ENCODE data around the gene ANAPC15. TPM values are rescaled to one million over a fixed set of nuclear protein-coding genes. Genes with fewer than 3 reads are reported as not detected.

Gene ANAPC15
- total and polyA plus RNA-seq, 9 of the 15 experiments (the other 6 are each of a cell fraction or from before 2014, with no cell fraction given): 53.0 to 254 (median 75.7) TPM

GRCh38 chr11:72112143-72112977, at the start of gene ANAPC15 (continued):
- TF ChIP-seq ZNF318 (IDR thresholded peaks at IDR 0.05; ENCODE audit: borderline replicate concordance in 1 of 2, low read depth in 1 of 2) (no peak), GABPB2 (CRISPR knock-in tag; conservative IDR thresholded peaks at IDR 0.05) (no peak), MCM3 (IDR thresholded peaks at IDR 0.05) (no peak), SUPT5H (IDR thresholded peaks at IDR 0.05) (peak; percentile 97), ZNF592 (IDR thresholded peaks at IDR 0.05) (no peak; the same call in 1 of the 2 replicates), SNAPC5 (CRISPR knock-in tag; IDR thresholded peaks at IDR 0.05) (no peak), SRSF7 (optimal IDR thresholded peaks at IDR 0.05; ENCODE audit: low read depth, low read length) (no peak), MXI1 (IDR thresholded peaks at IDR 0.05; ENCODE audit: low read depth, low read length) (0 out of 2 replicates have a peak, but pooled peaks have one; percentile 37), TRIM24 (IDR thresholded peaks at IDR 0.05) (no peak; a peak in 1 of 4 replicates), HDAC1 (IDR thresholded peaks at IDR 0.05) (peak in 1 of 2 experiments; percentile 64; a peak in 1 of 4 replicates), ZBTB26 (CRISPR knock-in tag; IDR thresholded peaks at IDR 0.05) (0 out of 2 replicates have a peak, but pooled peaks have one; percentile 37), ZNF583 (CRISPR knock-in tag; IDR thresholded peaks at IDR 0.05) (0 out of 2 replicates have a peak, but pooled peaks have one; percentile 12), ZNF175 (CRISPR knock-in tag; IDR thresholded peaks at IDR 0.05; ENCODE audit: low read depth) (peak; percentile 4)
